Mesendoderm (in vitro differentiated cells): ENCODE measurements around the gene MAN2C1.
A peak's percentile ranks its signal among the peaks of the same experiment; 100 is the strongest.
"Not testable (repeated sequence)": the region's sequence is repeated elsewhere in the genome, so short reads cannot be mapped to it uniquely, and the experiment has no call there.

Experiments used
- DNase-seq: peaks from one replicate; pipeline ENCODE4 v3.0.0; 2013
- H2AK5ac ChIP-seq: 2 replicates; pipeline ENCODE4 v1.6.1; 2013; ENCODE audit warnings: low read length, inconsistent platforms
- H2BK120ac ChIP-seq: 2 replicates; pipeline ENCODE4 v1.6.1; 2013; ENCODE audit warnings: low read depth, mild to moderate bottlenecking, low read length, moderate library complexity, mixed read lengths
- H2BK15ac ChIP-seq: replicated peaks from 2 replicates; pipeline ENCODE4 v1.6.1; 2013; ENCODE audit warnings: low read depth, mild to moderate bottlenecking, moderate library complexity
- H2BK5ac ChIP-seq: 2 replicates; pipeline ENCODE4 v1.6.1; 2013; ENCODE audit warnings: low read length, inconsistent platforms
- H3K18ac ChIP-seq: 2 replicates; pipeline ENCODE4 v1.6.1; 2013; ENCODE audit warnings: mild to moderate bottlenecking, low read length, mixed read lengths
- H3K23ac ChIP-seq: one replicate; pipeline ENCODE4 v1.6.1; 2013; ENCODE audit warnings: low read length
- H3K27ac ChIP-seq: 2 replicates; pipeline ENCODE4 v1.5.1; 2013; ENCODE audit warnings: low read depth, mild to moderate bottlenecking, inconsistent platforms, low read length, moderate library complexity
- H3K27me3 ChIP-seq: 2 replicates; pipeline ENCODE4 v1.6.1; 2013; ENCODE audit warnings: low read length, control low read depth, mild to moderate bottlenecking, inconsistent platforms; ENCODE audit not compliant: insufficient read depth, poor library complexity
- H3K36me3 ChIP-seq: 2 replicates; pipeline ENCODE4 v1.6.1; 2013; ENCODE audit warnings: low read length, inconsistent platforms; ENCODE audit not compliant: control insufficient read depth, insufficient read depth
- H3K4ac ChIP-seq: one replicate; pipeline ENCODE4 v1.6.1; 2013; ENCODE audit warnings: low read depth, mild to moderate bottlenecking, low read length, moderate library complexity
- H3K4me1 ChIP-seq: 2 replicates; pipeline ENCODE4 v1.6.1; 2013; ENCODE audit warnings: low read depth, low read length, inconsistent platforms; ENCODE audit not compliant: control insufficient read depth
- H3K4me2 ChIP-seq: 2 replicates; pipeline ENCODE4 v1.6.1; 2013; ENCODE audit warnings: low read length
- H3K4me3 ChIP-seq: 2 replicates; pipeline ENCODE4 v1.5.1; 2013; ENCODE audit warnings: mild to moderate bottlenecking, low read length
- H3K56ac ChIP-seq: one replicate; pipeline ENCODE4 v1.6.1; 2013; ENCODE audit warnings: low read length
- H3K79me1 ChIP-seq: 2 replicates; pipeline ENCODE4 v1.6.1; 2013; ENCODE audit warnings: low read length, inconsistent platforms
- H3K79me2 ChIP-seq: 2 replicates; pipeline ENCODE4 v1.6.1; 2013; ENCODE audit warnings: mild to moderate bottlenecking, low read length; ENCODE audit not compliant: control insufficient read depth, insufficient read depth
- H3K9ac ChIP-seq: 2 replicates; pipeline ENCODE4 v1.6.1; 2013; ENCODE audit warnings: low read length, inconsistent platforms
- H4K5ac ChIP-seq: one replicate; pipeline ENCODE4 v1.6.1; 2013; ENCODE audit warnings: low read length
- H4K8ac ChIP-seq: one replicate; pipeline ENCODE4 v1.6.1; 2013; ENCODE audit warnings: low read depth, mild to moderate bottlenecking, control low read depth, low read length, moderate library complexity
- WGBS: extraction: QIAGEN DNeasy Blood & Tissue Kit; methylation state at CpG from one replicate; pipeline ENCODE4 v1.1.7; 2013; ENCODE audit warnings: low lambda C conversion rate, missing lambda C conversion rate; ENCODE audit not compliant: insufficient coverage; ENCODE audit errors: extremely low coverage; 5-methylcytosine and 5-hydroxymethylcytosine counted together

MAN2C1 gene

DNA sequence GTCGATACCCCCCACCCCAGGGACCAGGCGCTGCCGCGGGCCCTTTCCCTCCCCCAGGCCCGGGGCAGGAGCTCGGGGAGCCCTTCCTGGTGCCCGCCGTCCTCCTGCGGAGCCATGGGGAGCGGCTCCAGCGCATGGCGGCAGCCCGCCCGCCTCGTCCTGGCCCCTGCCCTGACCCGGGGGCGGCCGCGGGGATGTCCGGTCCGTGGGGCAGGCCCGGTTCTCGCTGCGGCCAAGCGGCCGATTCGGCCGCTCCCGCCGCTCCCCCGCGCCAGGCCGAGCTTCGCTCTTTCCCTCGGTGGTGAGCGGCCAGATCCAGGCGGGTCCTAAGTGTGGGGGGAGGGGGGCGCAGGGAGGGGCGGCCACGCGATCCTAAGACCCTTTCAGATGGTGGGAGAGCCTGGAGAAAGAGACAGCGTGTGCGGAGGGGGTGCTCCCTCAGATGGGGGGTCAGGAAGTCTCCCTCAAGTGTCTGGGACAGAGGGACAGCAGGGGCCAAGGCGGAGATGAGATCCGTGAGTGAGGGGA lies 20.3 kb downstream of the MAN2C1 start:
- no peak overlapping the region for H4K5ac ChIP-seq
- H3K27ac ChIP-seq, result no peak overlapping the region
- no peaks in the 10 kb centered on the region for H3K4me1 ChIP-seq
- H2BK5ac ChIP-seq, result no peak overlapping the region
- H3K27me3 ChIP-seq, result no peaks in the 10 kb centered on the region
- H3K36me3 ChIP-seq, result no peaks in the 10 kb centered on the region
- peak overlapping the region; percentile 87 for H3K56ac ChIP-seq
- peak overlapping the region; percentile 31 for H3K18ac ChIP-seq
- H3K9ac ChIP-seq, result peak overlapping the region; percentile 80
- H2BK15ac ChIP-seq, result no peak overlapping the region
- H3K79me2 ChIP-seq, result no peaks in the 10 kb centered on the region
- WGBS, result no CpG with 5 or more reads among the region's 45 CpGs
- H2BK120ac ChIP-seq, result no peak overlapping the region
- H2AK5ac ChIP-seq, result no peak overlapping the region
- DNase-seq, result no peak
- H3K4ac ChIP-seq, result no peak overlapping the region
- H3K4me3 ChIP-seq, result peak overlapping the region; percentile 68
- peak overlapping the region; percentile 93 for H3K4me2 ChIP-seq
- no peak overlapping the region for H4K8ac ChIP-seq
- H3K23ac ChIP-seq, result peak overlapping the region; percentile 74
- H3K79me1 ChIP-seq, result no peaks in the 10 kb centered on the region

- Histone ChIP-seq H3K56ac (peak overlapping the region; percentile 87), H3K4me1 (no peaks in the 10 kb centered on the region), H3K4me2 (peak overlapping the region; percentile 83), H3K36me3 (no peaks in the 10 kb centered on the region), H2BK5ac (no peak overlapping the region), H3K9ac (peak overlapping the region; percentile 80), H3K18ac (peak overlapping the region; percentile 31), H3K27ac (no peak overlapping the region), H2BK120ac (no peak overlapping the region), H3K79me1 (no peaks in the 10 kb centered on the region), H3K27me3 (no peaks in the 10 kb centered on the region), H3K4ac (no peak overlapping the region), H2BK15ac (no peak overlapping the region), H4K8ac (no peak overlapping the region), H3K79me2 (no peaks in the 10 kb centered on the region), H3K23ac (peak overlapping the region; percentile 74), H3K4me3 (peak overlapping the region; percentile 71), H2AK5ac (no peak overlapping the region), H4K5ac (no peak overlapping the region)
- WGBS, result no CpG with 5 or more reads among the region's 65 CpGs
- peak; percentile 36 for DNase-seq
Measured at GRCh38 chr15:75347222-75348033, 21.0 kb downstream of the MAN2C1 start.

DNA sequence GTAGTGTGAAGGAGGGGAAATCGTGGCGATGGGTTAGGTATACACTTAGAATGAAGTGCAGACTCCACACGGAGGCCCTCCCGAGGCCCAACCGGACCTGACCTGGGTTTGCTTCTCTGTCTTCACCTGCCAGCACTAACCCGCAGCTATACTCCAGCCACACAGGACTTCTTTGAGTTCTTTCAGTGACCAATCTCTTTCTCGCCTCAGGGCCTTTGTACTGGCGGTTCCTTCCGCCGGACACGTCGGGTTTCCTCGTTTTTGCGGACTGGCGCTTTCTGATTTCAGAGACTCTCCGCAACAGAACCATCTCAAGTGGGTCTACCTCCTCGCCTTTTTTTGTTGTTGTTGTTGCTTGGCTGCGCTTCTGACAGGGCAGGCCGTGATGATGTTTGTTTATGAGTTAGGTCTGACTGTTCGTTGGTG lies 21.6 kb downstream of the MAN2C1 start, which contains the start of gene NEIL1:
NEIL1 (plus strand) TSS at position 244 of the 426 bp plus-strand sequence. CDS start 1,867 bp downstream, outside the sequence.
- peak within 1 kb of the TSS; percentile 87 for H3K56ac ChIP-seq
- H3K27me3 ChIP-seq, result no peaks in the 10 kb centered on the region
- no peaks in the 10 kb centered on the region for H3K79me2 ChIP-seq
- peak within 1 kb of the TSS; percentile 80 for H3K9ac ChIP-seq
- no peak within 1 kb of the TSS for H2AK5ac ChIP-seq
- no peaks in the 10 kb centered on the region for H3K79me1 ChIP-seq
- no peaks in the 10 kb centered on the region for H3K36me3 ChIP-seq
- H3K4ac ChIP-seq, result no peak within 1 kb of the TSS
- H3K4me1 ChIP-seq, result no peaks in the 10 kb centered on the region
- no peak within 1 kb of the TSS for H4K8ac ChIP-seq
- H4K5ac ChIP-seq, result no peak within 1 kb of the TSS
- peak within 1 kb of the TSS; percentile 71 for H3K4me3 ChIP-seq
- peak within 1 kb of the TSS; percentile 74 for H3K23ac ChIP-seq
- no peak within 1 kb of the TSS for H2BK120ac ChIP-seq
- no peak within 1 kb of the TSS for H2BK15ac ChIP-seq
- peak; percentile 39 for DNase-seq
- WGBS, result no CpG with 5 or more reads among the region's 20 CpGs
- no peak within 1 kb of the TSS for H2BK5ac ChIP-seq
- H3K18ac ChIP-seq, result peak within 1 kb of the TSS; percentile 31
- H3K4me2 ChIP-seq, result peak within 1 kb of the TSS; percentile 83
- H3K27ac ChIP-seq, result no peak within 1 kb of the TSS

- not testable (repeated sequence) for H2AK5ac ChIP-seq, H4K8ac ChIP-seq, DNase-seq, H3K4me1 ChIP-seq, H3K4me3 ChIP-seq, H3K79me2 ChIP-seq, H2BK120ac ChIP-seq, H2BK15ac ChIP-seq, H3K18ac ChIP-seq, H3K36me3 ChIP-seq, H2BK5ac ChIP-seq, H3K23ac ChIP-seq, H4K5ac ChIP-seq, H3K4me2 ChIP-seq, H3K27ac ChIP-seq, H3K9ac ChIP-seq, H3K27me3 ChIP-seq, H3K56ac ChIP-seq, H3K79me1 ChIP-seq, H3K4ac ChIP-seq
- no CpG with 5 or more reads among the region's 8 CpGs for whole genome bisulfite sequencing
Measured at GRCh38 chr15:75343953-75344352, 24.5 kb downstream of the MAN2C1 start.

DNA sequence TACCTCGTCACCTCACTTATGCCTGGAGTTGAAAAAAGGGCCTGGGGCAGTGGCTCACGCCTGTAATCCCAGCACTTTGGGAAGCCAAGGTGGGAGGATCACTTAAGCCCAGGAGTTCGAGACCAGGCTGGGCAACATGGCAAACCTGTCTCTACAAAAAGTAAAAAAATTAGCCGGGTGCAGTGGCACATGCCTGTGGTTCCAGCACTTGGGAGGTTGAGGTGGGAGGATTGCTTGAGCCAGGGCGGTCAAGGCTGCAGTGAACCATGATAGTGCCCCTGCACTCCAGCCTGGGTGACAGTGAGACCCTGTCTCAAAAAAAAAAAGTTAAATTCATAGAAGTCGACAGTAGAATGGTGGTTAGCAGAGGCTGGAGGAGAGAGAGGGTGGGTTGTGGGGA lies 26.2 kb downstream of the MAN2C1 start:
- H3K9ac ChIP-seq, result no peak overlapping the region
- no peaks in the 10 kb centered on the region for H3K79me2 ChIP-seq
- no peaks in the 10 kb centered on the region for H3K36me3 ChIP-seq
- H3K23ac ChIP-seq, result no peak overlapping the region
- H3K56ac ChIP-seq, result no peak overlapping the region
- no peak overlapping the region for H4K8ac ChIP-seq
- no peak overlapping the region for H4K5ac ChIP-seq
- H3K4ac ChIP-seq, result no peak overlapping the region
- H2AK5ac ChIP-seq, result no peak overlapping the region
- H3K27me3 ChIP-seq, result no peaks in the 10 kb centered on the region
- no CpG with 5 or more reads among the region's 6 CpGs for WGBS
- H3K4me2 ChIP-seq, result no peak overlapping the region
- no peak overlapping the region for H3K18ac ChIP-seq
- no peak for DNase-seq
- no peak overlapping the region for H3K4me3 ChIP-seq
- H2BK120ac ChIP-seq, result no peak overlapping the region
- H3K27ac ChIP-seq, result no peak overlapping the region
- no peak overlapping the region for H2BK15ac ChIP-seq
- H3K79me1 ChIP-seq, result no peaks in the 10 kb centered on the region
- no peaks in the 10 kb centered on the region for H3K4me1 ChIP-seq
- no peak overlapping the region for H2BK5ac ChIP-seq
